GM18907 (cell line): ENCODE measurements around the gene ATP2B2.

ENCODE experiments used
- ATAC-seq: cut with Tn5 transposase; IDR thresholded peaks from one replicate; pipeline ENCODE4 v1.9.1; 2021; ENCODE audit warnings: mild to moderate bottlenecking, moderate library complexity; ENCODE audit not compliant: unreplicated experiment

Gene ATP2B2

DNA sequence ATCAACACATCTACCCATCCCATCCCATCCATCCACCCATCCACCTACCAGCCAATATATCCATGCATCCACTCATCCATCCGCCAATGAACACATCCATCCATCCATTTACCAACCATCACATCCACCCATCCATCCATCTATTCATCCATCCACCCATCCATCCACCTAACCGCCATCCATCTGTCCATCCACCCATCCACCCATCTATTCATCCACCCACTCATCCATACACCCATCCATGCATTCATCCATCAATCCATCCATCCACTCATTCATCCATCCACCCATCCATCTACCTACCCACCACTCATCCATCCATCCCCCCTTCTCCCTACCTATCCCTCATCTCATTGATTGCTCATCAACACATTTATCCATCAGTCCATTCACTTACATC, 136.9 kb downstream of the ATP2B2 start:
- no peak for ATAC-seq

DNA sequence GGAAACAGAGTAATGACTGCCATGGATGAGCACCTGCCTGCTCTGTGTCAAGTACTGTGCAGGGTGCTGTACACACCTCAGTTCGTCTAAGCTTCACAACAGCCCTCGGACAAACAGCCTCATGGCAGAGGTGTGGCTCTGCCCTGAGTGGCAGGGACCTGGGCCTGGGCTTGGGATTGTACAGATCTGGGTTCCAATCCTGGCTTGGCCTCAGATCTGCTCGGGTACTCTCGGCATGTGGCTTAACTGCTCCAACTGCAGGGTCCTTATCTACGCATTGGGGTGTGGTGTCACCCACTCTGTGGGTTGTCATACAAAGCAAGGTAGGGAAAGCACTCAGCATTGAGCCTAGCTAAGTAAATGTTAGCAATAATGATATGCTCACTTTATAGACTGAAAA, 137.9 kb downstream of the ATP2B2 start:
- no peak for ATAC-seq

DNA sequence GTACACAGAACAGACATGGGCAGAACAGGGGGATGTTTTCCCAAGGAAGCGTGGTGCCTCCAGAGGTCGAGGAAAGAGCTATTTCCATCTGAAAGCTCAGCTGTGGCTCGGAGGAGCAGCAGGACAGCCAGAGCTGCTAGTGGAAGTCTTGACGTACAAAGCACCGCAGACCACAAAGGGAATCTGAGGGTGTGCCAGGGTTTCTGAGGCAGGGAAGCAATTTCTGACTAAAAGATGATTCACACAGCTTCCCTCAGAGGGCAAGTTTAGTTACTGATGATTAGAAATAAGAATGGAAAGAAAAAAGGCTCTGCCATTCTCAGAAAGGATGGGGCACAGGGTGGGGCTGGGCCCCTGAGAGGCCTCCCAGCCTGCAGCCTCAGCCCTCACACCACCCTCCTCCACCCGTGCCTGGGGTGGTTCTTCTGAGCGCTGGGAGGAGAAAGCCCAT, 138.7 kb downstream of the ATP2B2 start:
- no peak for ATAC-seq

DNA sequence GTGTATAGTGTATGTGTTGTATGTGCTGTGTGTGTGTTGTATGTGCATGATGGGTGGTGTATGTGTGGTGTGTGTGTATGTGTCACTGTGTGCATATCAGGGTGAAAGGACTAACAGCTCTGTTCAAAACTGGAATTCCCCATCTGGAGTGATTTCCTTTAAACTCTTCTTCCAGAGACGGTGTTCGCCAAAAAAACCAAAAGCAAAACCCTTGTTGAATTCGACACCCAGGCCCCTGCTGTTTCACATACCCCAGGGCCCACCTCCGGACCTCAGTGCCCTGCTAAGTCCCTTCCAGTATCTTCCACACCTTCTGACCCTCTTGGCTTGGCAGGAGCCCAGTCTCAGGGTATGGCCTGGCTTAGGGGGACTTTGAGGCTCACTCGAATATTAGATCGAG, 139.6 kb downstream of the ATP2B2 start:
- ATAC-seq = no peak

DNA sequence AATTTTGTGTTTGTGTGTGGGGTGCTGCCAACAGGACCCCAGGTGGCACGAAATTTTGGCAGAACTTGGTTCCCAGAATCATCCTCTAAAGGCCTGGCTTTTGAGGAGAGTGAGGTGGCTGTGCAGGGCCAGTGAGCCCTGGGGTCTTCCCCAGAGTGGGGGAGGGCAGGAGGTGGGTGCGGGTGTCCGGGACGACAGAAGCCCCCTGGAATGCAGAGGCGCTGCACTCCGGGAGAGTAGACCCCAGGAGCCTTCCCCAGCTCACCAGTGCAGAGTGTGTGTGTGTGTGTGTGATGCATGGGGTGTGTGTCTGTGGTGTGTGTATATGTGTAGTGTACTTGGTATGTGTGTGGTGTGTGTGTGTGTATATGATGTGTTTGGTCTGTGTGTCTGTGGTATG, 140.1 kb downstream of the ATP2B2 start:
- no peak for ATAC-seq

DNA sequence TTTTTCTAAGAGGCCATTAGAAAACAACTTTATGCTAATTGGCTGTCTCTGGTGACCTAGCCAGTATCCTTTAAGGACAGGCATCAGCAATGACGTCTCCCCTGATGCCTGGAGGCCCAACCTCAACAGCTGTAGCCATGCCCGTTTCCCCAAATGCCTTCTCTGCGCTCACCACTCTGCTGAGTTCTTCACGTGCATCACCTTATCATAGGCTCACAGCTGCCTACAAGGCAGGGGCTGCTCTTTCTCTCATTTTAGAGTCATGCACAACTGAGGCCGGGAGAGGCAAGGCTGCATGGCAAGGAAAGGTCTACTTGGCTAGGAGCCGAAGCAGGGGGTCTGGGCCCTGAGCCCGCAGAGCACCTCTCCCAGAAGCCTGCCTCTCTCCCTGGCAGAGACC, 140.6 kb downstream of the ATP2B2 start:
- ATAC-seq = no peak

DNA sequence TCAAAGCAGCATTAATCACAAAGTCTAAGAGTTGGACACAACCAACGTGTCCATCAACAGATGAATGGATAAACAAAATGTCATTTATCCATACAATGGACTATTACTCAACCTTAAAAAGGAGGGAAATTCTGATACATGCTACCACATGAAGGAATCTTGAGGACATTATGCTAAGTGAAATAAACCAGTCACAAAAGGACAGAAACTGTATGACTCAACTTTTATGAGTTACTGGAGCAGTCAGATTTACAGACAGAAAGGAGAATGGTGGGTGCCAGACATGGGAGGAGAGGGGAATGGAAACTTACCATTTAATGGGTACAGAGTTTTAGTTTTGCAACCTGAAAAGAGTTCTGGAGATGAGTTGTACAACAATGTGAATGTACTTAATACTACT, 141.5 kb downstream of the ATP2B2 start:
- ATAC-seq = no peak

DNA sequence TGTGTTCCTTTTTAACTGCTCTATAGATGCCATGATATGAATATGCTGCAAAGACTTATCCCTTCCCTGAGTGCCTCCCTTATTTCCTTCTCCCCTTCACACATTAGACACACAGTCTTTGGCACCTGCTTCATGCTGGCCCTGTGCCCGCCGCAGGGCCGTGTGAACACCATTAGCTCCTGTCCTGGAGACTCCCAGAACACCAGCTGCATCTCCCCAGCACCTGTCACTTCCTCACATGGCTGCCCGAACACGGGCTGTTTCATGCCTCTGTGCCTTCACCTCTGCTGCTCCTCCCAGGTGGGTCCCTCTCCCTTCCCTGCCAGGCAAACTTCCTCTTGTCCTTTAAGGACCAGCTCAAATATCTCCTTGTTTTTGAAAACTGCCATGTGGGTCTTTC, 144.0 kb downstream of the ATP2B2 start:
- ATAC-seq = no peak

DNA sequence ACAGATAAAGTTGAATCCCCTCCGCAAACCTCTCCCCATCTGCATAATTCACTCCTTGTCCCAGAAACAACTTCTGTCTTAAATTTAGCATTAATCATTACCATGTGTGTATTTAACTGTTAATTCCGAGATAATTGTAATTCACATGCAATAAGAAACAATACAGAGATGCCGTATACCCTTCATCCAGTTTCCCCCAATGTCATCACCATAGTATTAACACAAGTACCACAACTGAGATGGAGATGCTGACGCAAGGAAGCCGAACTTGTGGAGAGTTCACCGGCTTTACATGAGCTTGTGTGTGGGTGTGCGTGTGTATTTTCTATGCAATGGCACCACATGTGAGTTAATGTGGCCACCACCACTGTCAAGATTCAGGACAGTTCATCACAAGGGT, 144.9 kb downstream of the ATP2B2 start:
- no peak for ATAC-seq

DNA sequence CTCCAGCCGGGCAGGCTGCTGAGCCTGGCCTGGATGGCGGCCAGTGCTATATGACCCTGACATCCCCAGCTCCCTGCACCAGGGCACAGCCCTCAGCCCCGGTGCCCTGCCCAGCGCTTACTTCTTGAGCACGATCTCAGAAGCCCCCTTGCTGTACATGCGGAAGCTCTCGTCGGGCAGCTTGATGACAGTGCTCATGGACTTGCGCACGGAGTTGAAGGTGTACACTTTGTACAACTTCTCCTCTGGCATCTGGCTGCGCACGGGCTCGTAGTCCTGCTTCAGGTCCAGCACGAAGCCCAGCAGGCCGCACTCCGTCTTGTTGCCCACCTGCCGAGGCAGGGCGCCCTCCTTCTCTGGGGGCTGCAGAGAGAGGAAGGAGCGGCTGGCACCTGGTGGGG, 145.6 kb downstream of the ATP2B2 start:
- no peak for ATAC-seq

DNA sequence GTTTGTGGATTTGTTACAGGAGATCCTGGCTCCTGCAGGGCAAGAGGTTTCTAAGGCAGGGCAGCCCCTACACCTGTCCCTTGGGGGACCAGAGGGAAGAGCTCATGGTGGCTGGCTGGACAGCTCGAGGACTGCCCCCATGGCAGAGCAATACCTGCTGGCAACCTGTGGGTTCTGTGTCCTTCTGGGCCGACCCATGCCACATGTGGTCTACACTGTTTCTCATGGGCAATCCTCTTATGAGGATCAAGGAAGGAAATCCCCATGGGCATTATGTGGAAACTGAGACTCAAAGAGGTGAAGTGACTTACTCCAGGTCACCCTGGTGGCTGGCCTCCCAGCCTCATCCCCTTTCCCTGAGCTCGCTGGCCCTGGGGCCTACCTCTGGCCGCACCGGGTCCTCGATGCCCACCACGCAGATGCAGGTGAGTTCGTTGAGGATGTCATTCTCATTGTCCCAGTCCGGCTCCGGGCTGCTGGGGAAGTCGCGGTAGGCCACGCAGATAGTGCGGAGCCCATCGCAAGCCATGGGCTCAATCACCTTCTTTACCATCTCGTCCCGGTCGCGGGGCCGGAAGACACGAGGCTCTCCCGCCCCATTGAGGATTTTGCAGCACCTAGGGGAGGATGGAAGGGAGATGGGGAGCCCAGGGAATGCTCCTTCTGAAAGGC, 146.9 kb downstream of the ATP2B2 start:
- no peak for ATAC-seq

DNA sequence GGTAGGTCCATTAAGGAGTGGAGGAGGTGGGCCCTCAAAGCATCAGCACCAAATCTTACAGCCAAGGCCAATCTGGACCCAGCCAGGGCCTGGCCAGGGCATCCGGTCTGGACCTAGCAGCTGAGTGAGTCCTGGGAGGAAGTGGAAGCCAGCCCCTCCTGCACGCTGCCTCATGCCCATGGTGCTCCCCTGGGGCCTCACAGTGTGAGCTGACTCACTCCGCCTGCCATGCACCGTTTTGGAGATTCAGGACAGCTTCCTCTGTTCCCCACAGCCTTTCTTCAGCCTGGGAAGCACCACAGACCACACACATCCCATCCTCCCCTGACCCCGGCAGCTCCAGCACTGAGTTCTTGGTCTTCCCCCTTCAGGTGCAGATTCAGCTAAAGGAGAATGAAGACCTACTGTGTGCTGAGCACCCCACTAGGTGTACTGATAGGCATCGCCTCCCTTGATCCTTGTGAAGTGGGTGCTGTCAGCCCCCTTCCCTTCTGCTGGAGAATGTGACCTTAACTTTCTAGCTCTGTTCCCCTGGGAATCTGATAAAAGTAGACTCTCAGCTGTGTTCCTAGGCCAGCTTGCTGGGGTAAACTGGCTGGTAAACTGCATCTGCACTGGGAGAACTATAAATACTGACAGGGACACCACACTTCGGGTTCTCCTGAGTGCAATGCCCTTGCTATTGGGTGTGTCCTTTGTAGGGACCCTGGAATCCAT, 147.6 kb downstream of the ATP2B2 start:
- ATAC-seq = peak; percentile 74

DNA sequence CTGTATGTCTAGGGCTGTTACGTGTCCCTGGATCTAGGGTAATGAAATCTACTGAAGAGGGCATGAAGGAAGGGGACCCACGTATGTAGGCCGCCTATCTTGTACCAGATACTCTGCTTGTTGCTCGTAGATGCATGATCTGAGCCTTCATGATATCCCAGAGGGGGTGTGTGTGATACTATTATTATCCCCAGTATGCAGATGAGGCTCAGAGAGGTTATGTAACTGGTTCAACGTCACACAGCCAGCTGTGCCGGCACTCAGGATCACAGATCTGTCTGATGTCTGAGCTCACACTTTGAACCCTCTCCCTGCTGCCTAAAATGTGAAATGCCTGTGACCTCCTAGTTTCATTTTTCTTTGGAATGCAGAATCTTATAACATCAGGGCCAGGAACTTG, 148.3 kb downstream of the ATP2B2 start:
- ATAC-seq = no peak

DNA sequence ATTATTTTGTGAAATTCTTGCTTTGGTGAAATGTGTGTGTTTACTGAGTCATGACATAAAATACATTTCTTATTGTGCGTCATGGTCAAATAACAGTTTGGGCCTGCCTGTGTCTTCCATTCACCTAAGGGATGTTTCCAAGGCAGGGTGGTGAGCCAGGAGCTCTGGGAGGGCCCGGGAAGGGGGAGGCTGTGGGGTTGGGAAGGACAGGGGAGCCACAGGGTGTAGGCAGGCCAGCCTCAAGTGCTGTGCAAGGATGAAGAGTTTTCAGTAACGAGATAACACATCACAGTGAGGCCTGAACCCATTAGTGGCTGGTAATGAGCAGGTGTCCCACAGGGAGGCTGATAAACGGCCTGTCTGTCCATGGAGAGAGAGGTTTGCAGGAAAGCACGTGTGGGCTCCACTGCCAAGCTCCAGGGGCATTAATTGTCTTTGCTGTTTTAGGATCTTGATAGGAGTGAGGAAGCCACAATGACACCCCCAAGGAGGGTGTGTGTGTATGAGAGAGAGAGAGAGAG, 148.9 kb downstream of the ATP2B2 start:
- ATAC-seq = no peak

DNA sequence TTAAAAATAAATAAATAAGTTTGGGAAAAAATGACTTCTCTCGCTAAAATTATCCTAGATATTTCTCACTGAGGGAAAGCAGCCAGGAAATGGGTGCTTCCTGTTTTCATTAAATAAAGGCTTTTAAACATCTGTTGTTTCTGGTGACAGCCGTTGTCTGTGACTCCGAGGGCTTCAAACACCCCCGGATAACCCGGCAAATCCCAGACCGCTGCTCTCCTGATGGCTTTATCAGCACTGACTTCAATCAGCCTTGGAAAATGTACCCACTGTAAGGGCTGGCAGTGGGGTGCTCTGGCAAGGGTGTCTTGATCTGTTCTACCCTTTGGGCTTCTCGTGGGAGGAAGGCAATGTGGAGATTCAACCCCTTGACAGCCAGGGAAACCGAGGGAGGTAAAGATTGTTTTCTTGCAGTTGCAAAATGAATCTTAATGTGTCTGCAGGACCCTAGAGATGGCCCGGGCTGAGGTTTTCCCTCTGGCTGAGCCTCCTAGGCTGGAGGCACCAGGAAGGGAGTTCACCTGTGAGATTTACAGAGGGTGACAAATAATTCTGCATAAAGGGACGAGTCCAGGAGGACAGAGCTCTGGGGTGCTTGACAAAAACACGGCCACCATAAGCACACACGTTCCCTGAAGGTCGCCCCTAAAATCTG, 150.9 kb downstream of the ATP2B2 start:
- no peak for ATAC-seq

DNA sequence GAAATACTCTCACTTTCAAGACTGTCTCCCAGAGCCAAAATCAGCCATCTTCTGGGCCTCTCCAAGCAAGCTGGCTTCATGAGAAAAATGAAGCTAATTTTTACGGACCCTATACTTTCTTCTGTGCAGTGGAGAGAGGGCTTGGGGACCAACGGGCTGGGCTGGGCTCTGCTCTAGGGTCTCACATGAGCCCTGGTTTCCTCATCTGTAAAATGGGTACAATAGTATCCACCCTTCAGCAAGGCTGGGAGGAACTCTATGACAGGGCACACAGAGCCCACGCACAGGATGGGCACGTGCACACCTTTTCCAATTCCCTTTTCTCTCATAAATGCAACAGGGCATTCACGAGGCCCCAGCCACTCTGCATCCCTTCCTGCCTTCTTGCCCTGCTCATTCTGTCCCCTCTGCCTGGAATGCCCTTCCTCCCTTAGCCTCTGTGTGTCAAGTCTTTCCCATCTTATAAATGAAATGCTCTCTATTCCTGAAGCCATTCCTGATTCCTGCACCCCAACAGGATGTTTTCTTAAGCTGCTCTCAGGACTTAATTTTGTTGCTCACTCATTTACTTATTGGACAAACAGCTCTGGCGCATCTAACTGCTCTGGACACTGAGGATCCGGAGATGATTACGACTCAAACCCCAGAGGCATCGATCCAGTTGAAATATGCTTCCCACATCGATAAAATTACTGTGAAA, 151.6 kb downstream of the ATP2B2 start:
- no peak for ATAC-seq

DNA sequence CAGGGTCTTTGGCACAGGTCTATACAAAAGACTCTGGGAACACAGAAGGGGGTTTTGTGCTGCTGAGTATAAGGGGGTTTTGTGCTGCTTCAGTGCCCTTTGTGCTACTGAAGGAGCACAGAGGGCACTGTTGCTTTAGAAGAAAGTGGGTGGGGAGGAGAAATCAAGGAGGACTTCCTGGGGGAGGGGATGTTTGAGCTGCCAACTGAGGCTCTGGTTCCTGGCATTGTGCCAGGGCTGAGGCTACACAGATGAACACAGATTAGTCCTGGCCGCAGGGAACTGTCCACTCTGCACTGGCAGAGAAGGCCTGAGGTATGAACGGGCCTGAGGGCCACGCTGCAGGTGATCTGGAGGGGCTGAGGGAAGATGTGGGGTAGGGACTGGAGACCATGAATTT, 152.2 kb downstream of the ATP2B2 start:
- no peak for ATAC-seq

DNA sequence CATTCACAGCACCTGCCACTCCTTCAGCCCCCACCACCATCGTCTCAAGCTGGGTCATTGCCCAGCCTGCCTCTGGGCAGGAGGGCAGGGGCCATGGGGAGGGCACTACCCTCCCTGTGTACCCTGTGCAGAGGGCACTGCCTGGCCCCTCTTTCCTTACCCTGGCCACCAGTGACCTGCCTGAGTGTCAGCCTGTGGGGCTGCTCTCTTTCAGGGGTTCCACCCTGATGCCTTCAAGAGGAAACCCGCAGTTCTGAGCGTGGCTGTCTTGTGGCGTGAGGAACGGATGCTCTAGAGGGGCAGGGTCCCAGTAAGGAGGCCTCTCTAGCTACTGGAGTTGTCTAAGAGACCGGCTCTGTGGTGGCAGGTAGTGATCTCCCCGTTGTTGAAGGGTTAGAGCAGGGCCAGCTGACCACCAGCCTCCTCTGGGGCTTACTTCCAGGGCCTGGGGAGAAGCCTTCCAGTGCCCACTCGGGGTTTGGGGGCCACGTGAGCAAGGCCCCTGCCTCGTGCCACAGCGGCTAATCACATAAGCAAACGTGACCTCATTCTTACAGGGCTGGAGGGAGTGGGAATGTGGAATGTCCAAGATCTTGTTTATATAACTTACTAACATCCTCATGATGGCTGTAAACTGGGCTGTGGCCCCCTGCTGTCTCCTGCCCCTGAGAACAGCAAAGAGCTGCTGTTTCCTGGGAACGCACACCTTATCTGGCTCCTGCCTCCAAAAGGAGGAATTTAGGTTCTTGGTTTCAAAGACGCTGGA, 153.1 kb downstream of the ATP2B2 start:
- ATAC-seq = no peak

DNA sequence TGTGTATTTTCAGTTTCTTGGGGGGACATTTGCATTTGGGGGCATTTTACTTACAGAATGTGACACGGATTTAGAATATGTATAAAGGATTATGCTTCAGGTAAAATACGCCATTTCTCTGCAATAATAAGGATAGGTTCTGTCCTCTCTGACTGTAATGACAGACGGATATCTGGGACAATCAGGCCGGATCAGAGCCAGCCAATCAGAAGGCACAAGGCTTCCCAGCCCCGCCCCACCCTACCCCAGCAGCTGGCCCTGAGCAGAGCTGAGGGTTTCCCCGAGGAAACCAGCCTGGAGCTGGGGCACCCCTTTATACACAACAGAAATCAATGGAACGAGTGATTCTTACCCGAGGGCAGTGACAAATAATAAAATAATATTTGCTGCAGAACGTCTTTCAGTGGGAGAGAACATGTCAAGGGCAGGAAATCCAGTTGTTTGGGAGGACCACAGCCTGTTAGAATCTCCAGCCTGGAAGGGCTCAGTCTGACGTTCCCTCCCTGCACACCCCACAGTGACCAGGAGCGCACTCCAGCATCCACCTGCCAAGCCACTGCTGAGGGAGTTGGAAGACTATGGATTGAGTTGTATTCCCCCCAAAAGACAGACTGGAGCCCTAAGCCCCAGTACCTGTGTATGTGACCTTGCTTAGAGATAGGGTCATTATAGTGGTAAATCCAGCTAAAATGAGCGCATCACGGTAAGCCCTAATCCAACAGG, 154.2 kb downstream of the ATP2B2 start:
- ATAC-seq = no peak
